H54 (cell line): ENCODE measurements around the gene CHI3L1.

Experiments used
- DNase-seq: peaks from one replicate; pipeline ENCODE4 v3.0.0; 2011; ENCODE audit warnings: low spot score, mixed read lengths; ENCODE audit not compliant: insufficient read length
- FAIRE-seq: peaks from 3 replicates; lab custom pipeline; 2011; peaks lifted over from hg19 to GRCh38; lab: Jason Lieb, UNC
- POLR2A ChIP-seq: IDR thresholded peaks from 2 replicates; pipeline ENCODE4 v1.6.1; 2011; ENCODE audit warnings: low read depth, mild to moderate bottlenecking, low read length

The CHI3L1 gene

DNA sequence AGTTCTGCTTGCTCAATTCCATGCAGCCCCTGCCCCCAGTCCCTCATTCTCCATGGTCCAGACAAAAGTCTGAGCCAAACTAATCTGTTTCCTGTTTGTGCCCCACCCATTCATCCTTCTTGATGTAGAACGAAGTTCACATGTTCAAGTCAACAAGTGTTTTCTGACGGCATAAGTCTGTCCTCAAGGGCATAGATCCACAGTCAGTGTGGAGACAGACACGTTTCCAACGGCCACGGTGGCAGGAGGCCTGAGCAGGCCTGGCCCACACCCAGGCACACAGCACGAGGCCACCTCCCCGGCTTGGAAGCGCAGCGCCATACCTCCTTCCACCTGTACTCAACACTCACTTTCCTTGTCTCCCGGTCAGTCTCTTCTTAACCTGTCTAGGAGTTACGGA, 42.9 kb downstream of the CHI3L1 start:
- DNase-seq: no peak
- no peak for TF ChIP-seq POLR2A
- FAIRE-seq: no peak

DNA sequence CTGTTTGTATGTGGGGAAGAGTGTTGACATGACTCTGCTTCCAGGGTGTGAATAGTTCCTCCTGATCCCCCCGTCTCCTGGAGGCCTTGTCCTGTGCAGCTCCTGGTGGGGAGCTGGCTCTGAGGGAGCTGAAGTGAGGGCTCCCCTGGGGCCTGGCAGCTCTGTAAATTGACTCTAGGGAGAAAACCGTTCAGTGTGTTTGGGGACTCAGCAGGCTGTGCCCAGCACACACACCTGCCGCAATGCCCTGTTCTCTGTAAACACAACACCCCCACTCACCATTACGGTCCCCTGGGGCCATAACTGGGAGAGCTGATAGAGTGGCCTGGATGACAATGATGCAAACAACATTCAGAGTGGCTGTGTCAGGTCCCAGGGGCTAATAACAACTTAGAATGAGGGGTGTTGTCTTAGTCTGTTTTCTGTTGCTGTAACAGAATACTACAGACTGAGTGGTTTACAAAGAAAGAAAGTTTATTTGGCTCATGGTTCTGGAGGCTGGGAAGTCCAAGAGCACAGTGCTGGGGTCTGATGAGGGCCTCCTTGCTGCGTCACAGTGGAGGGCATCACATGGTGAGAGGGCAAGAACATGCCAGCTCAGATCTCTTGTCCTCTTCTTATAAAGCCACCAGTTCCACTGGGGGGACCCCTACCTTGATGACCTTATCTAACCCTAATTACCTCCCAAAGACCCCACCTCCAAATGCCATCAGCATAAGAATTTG, 43.7 kb downstream of the CHI3L1 start:
- FAIRE-seq: no peak
- no peak for TF ChIP-seq POLR2A
- no peak for DNase-seq

- DNase-seq (no peak), FAIRE-seq (no peak)
- TF ChIP-seq POLR2A: no peak
Observed at GRCh38 chr1:203142124-203142523, 44.4 kb downstream of the CHI3L1 start.

- DNase-seq (no peak), FAIRE-seq (no peak)
- no peak for TF ChIP-seq POLR2A
Observed at GRCh38 chr1:203140743-203141520, 45.6 kb downstream of the CHI3L1 start.

DNA sequence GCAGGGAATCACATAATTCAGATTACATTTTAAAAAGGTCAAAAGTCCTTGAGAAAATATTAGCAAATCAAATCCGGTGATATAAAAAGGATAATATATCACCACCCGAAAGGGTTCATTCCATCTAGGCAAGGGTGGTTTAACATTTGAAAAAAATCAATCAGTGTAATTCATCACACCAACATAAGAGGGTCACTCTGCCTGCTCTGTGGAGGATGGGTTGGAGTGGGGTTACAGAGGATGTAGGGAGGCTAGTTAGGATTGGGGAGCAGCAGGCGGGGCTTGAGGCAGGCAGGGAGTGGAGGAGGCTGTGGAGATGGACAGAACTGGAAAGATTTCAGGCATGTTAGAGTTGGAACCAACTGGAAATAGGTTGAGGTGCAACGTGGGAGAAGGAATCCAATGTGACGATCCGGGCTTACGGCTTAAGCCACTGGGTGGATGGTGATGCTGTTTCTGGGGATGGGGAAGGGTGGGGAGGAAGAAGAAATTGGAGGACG, 46.5 kb downstream of the CHI3L1 start:
- TF ChIP-seq POLR2A: no peak
- DNase-seq (no peak), FAIRE-seq (no peak)

DNA sequence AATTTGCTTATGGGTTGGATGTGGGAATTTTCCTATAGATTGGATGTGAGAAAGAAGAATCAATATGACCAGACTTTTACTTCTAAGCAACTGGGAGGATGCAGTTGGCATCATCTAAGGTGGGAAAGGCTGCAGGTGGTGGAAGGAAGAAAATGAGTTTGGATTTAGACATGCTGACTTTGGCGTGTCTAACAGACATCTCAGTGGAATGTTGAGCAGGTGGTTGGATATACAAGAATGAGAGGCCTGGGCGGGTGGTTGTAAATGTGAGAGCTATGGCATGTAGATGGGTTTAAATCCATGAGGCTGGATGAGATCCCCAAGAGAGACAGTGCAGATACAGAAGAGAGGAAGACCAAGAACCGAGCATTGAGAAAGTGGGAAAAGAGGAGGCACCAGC, 48.4 kb downstream of the CHI3L1 start:
- TF ChIP-seq POLR2A: no peak
- FAIRE-seq (no peak), DNase-seq (no peak)

DNA sequence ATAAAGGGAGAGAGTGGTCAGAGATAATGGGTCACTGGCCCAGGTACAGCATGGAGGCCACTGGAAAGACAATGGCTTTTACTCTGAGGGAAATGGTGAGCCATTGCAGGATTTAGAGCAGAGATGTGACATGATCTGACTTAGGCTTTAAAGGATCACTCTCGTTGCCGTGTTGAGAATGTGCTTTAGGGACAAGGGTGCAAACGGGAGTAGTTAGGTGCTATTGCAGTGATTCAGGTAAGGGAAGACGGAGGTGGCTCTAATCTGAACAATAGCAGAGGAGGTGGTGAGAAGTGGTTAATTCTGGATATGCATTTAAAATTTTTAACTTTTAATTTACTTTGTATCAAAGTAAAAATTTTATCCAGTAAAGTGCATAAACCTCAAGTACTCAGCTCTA, 49.2 kb downstream of the CHI3L1 start:
- no peak for FAIRE-seq

GRCh38 chr1:203136409-203137042, 50.0 kb downstream of the CHI3L1 start:
- TF ChIP-seq POLR2A: no peak
- DNase-seq: no peak
- FAIRE-seq: no peak

More for the DNA sequence above, 49.2 kb downstream of the CHI3L1 start:
- no peak for DNase-seq
- TF ChIP-seq POLR2A: no peak

- FAIRE-seq (no peak), DNase-seq (no peak)
- no peak for TF ChIP-seq POLR2A
Observed at GRCh38 chr1:203135636-203136305, 50.7 kb downstream of the CHI3L1 start.

DNA sequence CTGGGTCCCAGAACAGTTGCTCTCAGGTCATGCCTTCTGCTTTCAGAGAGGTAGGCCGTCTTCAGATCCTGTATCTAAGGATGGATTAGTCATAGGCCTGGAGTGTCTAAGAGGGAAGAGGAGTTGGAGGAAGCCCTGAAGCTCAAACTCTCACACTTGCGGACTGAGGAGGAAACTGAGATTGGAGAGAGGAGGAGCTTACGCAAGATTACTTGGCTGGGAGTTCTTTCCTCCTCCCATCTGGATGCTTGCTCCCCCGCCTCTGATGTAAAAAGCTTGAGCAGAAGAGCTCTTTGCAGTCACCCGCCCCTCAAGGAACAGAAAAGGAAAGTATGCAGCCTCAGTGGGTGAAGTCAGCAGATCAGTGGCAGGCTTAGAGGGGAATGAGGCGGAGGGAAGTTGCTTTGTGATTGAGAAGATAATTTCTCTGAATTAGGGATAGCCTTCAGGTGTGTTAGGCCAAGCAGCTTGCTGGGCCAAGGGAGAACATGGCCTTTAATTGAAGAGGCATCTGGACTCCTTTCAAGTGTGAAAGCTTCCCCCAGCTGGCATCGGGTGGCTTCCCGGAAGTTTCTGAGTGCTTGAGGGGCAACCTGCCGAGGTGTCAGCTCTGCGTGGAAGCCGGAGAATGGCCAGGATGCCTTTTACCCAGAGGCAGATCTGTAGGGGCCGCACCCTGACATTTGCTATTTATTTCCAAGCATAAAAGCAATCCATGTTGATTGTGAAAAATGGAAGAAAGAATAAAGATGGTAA, 52.4 kb downstream of the CHI3L1 start:
- TF ChIP-seq POLR2A: no peak
- DNase-seq: no peak
- no peak for FAIRE-seq

- DNase-seq: no peak
- no peak for FAIRE-seq
- TF ChIP-seq POLR2A: no peak
Observed at GRCh38 chr1:203131548-203132200, 54.8 kb downstream of the CHI3L1 start.

DNA sequence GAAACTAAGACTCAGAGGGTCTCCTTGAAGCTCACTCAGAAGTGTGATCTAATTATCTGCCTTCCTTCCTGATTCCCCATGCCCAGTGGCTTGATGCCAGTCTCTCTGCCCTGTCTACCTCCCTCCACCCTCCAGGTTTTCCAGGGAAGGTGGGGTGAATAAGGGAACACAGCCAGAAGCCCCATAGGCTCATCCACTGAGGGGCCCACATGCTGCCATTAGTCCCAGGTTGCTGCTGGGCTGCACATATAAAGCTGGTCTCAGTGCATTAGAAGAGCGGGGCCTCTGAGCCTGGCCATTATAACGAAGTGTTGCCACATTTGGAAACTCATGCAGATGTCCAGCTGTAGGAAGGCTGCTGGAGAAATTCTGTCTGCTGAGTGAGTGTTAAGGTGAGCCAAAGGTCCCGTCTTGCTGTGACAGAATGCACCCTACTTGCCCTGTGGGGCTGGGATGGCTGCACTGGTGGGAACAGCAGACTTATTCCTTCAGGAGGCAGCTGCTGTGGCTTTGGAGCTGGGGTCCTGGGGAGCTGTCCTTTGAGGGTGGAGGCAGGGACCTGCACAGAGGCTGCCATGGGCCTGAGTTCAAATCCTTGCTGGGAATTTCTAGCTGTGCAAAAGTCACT, 56.0 kb downstream of the CHI3L1 start:
- TF ChIP-seq POLR2A: no peak
- no peak for FAIRE-seq
- no peak for DNase-seq
